Medulla oblongata (tissue), 1 donor: Measurements from ENCODE around the gene LRRC61.
A peak's percentile ranks its signal among the peaks of the same experiment; 100 is the strongest.

Experiments
- DNase-seq: peaks from one replicate; pipeline ENCODE4 v3.0.0-alpha.2; 2015; ENCODE audit errors: extremely low spot score

The LRRC61 gene

GRCh38 chr7:150355666-150356059 is 32.5 kb downstream of the LRRC61 start:
- no peak for DNase-seq

GRCh38 chr7:150356265-150356897 is 33.2 kb downstream of the LRRC61 start:
- no peak for DNase-seq

GRCh38 chr7:150357270-150357669 is 34.1 kb downstream of the LRRC61 start:
- DNase-seq: no peak

DNA sequence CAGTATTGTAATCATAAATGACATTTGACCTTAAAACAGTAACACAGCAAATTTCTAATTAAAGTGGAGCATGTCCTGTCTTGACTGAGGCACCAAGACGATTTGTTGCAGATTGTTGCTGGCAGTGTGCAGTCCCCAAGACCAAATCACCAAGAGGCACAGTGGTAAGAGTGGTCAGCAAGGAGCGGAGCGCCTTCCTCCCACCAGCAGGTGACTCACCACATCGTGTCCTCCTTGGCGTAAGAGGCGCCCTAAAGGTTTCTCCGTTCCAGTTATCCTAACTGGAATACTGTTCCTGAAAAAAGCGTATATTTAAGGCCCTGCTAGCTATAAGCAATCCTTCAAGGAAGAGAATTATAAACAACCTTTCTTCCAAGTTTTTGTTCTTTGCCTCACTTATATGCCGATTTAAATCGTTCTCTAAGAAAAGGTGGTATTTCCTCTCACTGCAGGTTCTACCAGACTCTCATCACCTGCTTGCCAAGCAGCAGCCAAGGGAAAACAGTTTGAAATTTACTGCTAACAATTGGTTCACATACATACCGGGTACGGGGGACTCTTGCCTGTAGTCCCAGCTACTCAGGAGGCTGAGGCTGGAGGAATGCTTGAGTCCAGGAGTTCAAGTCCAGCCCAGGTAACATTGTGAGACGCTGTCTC is 34.7 kb downstream of the LRRC61 start:
- no peak for DNase-seq

DNA sequence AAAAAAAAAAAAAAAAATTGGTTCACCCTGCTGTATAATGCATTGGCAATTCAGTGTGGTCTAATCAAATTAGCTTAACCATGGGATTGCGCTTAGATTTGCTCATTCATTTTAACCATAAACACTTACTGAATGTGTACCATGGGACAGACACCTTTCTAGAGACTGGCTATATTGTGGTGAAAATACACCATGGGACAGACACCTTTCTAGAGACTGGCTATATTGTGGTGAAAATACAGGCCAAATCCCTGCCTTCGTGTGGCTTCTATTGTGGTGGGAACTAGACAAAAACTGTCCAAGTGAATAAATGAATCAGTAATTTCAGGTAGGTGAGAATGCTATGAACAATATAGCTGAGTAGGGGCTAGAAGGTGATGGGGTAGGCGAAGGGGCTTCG is 35.3 kb downstream of the LRRC61 start:
- DNase-seq: no peak

DNA sequence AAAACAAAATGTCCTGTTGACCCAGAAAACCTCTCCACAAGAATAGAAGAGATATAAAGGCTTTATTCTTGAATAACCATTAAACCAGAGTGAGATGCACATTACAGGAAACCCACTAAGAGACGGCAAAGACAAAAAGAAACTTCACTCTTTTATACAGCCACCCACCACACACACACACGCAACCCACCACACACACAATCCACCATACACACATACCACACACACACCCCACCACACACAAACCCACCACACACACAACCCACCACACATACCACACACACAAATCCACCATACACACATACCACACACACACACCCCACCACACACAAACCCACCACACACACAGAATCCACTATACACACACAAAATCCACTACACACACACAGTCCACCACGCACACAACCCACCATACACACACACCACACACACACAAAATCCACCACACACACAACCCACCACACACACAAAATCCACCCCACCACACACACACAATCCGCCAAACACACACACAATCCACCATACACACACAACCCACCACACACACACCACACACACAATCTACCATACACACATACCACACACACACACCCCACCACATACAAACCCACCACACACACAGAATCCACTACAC is 36.0 kb downstream of the LRRC61 start:
- DNase-seq: no peak

GRCh38 chr7:150359622-150360362 is 36.6 kb downstream of the LRRC61 start:
- no peak for DNase-seq

DNA sequence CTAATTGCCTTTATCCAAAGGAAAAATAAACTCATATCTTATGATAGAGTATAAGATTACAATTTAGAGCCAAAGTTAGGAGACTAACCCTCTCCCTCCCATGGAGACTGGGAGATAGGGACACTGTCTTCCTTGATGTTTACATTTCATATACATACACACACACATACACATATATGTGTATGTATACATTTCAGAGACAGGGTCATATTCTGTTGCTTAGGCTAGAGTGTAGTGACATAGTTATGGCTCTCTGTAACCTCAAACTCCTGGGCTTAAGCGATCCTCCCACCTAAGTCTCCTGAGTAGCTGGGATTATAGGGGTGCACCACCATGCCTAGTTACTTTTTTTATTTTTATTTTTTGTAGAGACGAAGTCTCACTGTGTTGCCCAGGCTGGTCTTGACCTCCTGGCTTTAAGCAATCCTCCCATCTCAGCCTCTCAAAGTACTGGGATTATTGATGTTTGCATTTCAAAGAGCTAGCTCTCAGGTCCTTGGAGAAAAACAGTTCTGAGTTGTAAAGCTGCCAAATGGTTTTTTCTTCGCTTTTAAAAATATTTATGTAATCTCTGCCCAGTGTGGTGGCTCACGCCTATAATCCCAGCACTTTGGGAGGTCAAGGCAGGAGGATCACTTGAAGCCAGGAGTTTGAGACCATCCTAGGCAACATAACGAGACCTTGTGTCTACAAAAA is 37.4 kb downstream of the LRRC61 start:
- DNase-seq: no peak

DNA sequence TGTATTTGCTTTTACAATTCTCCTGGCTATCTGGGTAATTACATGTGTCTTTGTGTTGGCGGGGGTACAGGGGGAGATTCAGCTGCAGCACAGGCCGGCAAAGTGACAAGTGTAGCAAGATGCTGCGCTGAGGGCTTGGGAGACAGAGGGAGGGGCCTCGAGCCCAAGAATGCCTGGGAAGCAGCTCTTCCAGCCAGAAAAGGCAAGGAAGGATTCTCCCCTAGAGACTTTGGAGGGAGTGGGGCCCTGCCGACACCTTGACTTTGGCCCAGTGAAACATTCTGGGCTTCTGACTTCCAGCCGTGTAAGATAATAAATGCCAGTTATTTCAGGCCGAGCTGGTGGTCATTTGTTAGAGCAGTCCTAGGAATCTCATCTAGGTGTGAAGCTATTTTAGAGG is 38.2 kb downstream of the LRRC61 start:
- DNase-seq: no peak

DNA sequence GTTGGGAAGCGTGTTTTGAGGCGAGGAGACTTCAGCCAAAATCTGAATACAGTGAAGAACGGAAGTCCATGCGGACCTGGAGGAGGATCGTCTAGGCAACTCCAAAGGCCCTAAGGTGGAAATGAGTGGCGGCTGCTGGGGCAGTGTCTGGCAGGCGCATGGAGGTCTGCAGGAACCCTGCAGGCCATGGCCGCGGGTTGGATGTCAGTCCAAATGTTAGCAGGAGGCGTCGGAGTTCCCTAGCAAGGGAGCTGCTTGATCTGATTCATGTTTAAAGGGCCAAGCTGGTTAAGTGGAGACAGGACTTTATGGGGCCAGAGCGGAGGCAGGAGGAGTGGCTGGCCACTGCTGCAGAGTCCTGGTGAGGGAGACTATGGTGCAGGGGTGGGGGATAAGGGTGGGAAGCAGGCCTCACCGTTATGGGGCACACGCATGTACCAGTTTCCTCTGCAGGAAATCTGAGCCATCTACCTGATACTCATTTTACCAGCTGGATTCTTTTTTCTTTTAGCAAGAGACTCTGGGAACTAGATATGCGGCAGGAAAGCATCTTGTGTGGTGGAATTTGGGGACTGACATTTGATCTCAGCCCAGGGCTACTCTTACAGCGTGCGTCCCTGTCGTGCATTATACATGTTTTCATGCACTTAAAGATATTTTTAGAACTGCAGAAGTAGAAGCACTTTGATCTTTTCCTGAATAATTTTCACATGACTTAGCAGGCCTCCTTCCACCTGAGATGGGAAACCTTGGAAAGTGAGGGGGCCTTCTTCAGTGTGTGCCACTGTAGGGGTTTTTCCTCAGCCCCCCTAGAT is 38.9 kb downstream of the LRRC61 start:
- DNase-seq: no peak

DNA sequence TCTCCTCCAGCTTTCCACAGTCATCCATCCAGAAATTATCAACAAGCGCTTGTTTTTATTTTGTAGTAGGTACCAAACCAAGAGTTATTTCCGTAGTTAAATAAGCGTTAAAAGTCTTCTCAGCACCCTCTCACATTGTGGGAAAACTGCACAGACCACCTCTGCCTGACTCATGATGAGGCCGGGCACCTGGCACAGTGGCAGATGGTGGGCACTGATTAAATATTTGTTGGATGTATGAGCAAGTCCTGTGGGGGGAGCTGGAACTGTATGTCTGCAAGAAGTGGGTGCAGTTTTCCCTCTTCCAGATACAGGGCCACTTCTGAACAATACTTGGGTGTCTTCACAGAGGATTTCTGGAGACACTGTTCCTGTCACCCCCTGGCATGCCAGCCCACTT is 40.2 kb downstream of the LRRC61 start:
- no peak for DNase-seq

GRCh38 chr7:150363872-150364271 is 40.7 kb downstream of the LRRC61 start:
- peak; percentile 73 for DNase-seq

- no peak for DNase-seq
Observed at GRCh38 chr7:150365194-150365593, 42.0 kb downstream of the LRRC61 start.

GRCh38 chr7:150365673-150366398 is 42.7 kb downstream of the LRRC61 start:
- no peak for DNase-seq

- DNase-seq: no peak
Observed at GRCh38 chr7:150367677-150368095, 44.5 kb downstream of the LRRC61 start.

- DNase-seq: peak; percentile 87
Observed at GRCh38 chr7:150368096-150368883, 45.1 kb downstream of the LRRC61 start, which contains the start of gene REPIN1. REPIN1 (plus strand) TSS chr7:150368822; CDS start chr7:150369712, 890 bp downstream.

GRCh38 chr7:150368884-150369747 is 46.0 kb downstream of the LRRC61 start:
- DNase-seq: no peak

GRCh38 chr7:150369748-150370501 is 46.8 kb downstream of the LRRC61 start:
- no peak for DNase-seq
